Daoy (cell line): Measurements from ENCODE around the gene TAL2. TPM values are rescaled to one million over a fixed set of nuclear protein-coding genes. Genes with fewer than 3 reads are reported as not detected.

ENCODE experiments used
- DNase-seq: peaks from one replicate; pipeline ENCODE4 v3.0.0-alpha.2; 2015; ENCODE audit warnings: low read depth
- total RNA-seq: library from RNA; depleted of rRNA; stranded (reverse); fragments of >200 nt; shearing (Covaris generic); gene quantifications from 2 replicates; pipeline ENCODE4 v1.2.3, GENCODE V29; 2014; rRNA removed

Gene TAL2
- total RNA-seq, 1 experiment from 2014 or later: 0.46 TPM

DNA sequence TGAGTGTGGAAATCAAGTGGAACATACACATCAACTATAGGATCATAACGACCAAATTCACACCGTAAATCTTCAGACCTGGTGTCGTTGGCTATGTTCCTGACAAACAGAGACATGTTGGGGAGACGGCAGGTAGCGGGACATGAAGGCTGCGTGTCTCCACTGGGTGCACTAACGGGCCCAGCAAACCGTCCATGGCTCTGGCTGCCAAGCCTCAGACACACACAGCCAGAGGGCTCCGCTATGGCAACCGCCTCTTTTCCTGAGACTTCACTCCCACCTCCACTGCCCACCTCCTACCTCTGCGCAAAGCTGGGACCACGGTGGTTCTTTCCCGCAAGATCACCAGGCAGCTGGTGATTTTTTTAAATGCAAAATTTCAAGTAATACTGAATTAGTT, 48.4 kb downstream of the TAL2 start:
- no peak for DNase-seq

DNA sequence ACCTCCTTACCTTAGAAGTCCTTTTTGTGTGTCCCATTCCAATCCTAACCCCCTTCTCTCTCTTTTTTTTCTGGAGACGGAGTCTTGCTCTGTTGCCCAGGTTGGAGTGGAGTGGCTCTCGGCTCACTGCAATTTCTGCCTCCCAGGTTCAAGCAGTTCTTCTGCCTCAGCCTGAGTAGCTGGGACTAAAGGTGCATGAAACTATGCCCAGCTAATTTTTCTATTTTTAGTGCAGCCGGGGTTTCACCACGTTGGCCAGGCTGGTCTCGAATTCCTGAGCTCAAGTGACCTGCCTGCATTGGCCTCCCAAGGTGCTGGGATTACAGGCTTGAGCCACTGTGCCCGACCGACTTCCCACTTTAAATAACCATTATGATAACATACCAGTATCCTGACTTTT, 49.6 kb downstream of the TAL2 start:
- no peak for DNase-seq

GRCh38 chr9:105712297-105712696, 50.0 kb downstream of the TAL2 start:
- DNase-seq: no peak

Other genes with a start within 250 kb of the TAL2 start
- 10.7 and 14.3 TPM in 2 replicates for gene FSD1L, start 214.4 kb upstream of the TAL2 start, total RNA-seq
- 17.7 and 24.4 TPM in 2 replicates for gene FKTN, start 104.3 kb upstream of the TAL2 start, total RNA-seq
- gene TMEM38B, start 32.1 kb downstream of the TAL2 start, total RNA-seq: 34.7 and 64.2 TPM in 2 replicates